Common myeloid progenitor, CD34-positive (primary cell): ENCODE measurements around the gene GRPEL2.
A peak's percentile ranks its signal among the peaks of the same experiment; 100 is the strongest.

Experiments
- CTCF ChIA-PET: fragments of 350-600 bp; sonication (Branson Sonifier 250); formaldehyde crosslinking; loops from one replicate; lab custom pipeline; 2021; ENCODE audit warnings: antibody characterized with exemption; lab: Charles Lee
- POLR2A ChIA-PET: fragments of 350-600 bp; sonication (Branson Sonifier 250); formaldehyde crosslinking; loops from one replicate; lab custom pipeline; 2021; ENCODE audit warnings: antibody characterized with exemption; lab: Charles Lee
- DNase-seq, 3 donors: peaks; one replicate each; pipeline versions ENCODE4 v3.0.0 to v3.0.0-alpha.2; 2013
- H3K27ac ChIP-seq, 2 experiments: 1 replicate in 1 of 2; 2 replicates in 1 of 2; pipeline ENCODE4 v1.7.0; 2013; ENCODE audit warnings: inconsistent platforms in 2 of 2, low read length in 2 of 2, mild to moderate bottlenecking in 2 of 2, low read depth in 1 of 2, moderate library complexity in 1 of 2; ENCODE audit not compliant: severe bottlenecking in 2 of 2, insufficient read depth in 1 of 2, poor library complexity in 1 of 2
- H3K27me3 ChIP-seq, 5 experiments: replicated peaks in 2 of 5; 1 replicate in 3 of 5; 2 replicates in 2 of 5; pipeline versions ENCODE4 v1.6.1 to v1.7.0; 2013; ENCODE audit warnings: low read length in 4 of 5, mild to moderate bottlenecking in 2 of 5, moderate library complexity in 2 of 5, inconsistent platforms in 1 of 5; ENCODE audit not compliant: insufficient read depth in 5 of 5, control insufficient read depth in 4 of 5
- H3K36me3 ChIP-seq, 4 experiments: 1 replicate in 2 of 4; 2 replicates in 2 of 4; pipeline versions ENCODE4 v1.6.1 to v1.7.0; 2013; ENCODE audit warnings: low read length in 3 of 4, control low read depth in 1 of 4, mild to moderate bottlenecking in 1 of 4; ENCODE audit not compliant: control insufficient read depth in 4 of 4, insufficient read depth in 4 of 4
- H3K4me1 ChIP-seq, 4 experiments: 1 replicate in 3 of 4; 2 replicates in 1 of 4; pipeline versions ENCODE4 v1.6.1 to v1.7.1; 2013; ENCODE audit warnings: low read length in 3 of 4, mild to moderate bottlenecking in 3 of 4, control low read depth in 1 of 4, inconsistent platforms in 1 of 4, moderate library complexity in 1 of 4; ENCODE audit not compliant: control insufficient read depth in 4 of 4, insufficient read depth in 4 of 4; ENCODE audit errors: control extremely low read depth in 1 of 4
- H3K4me3 ChIP-seq, 7 experiments: 1 replicate in 4 of 7; 2 replicates in 3 of 7; pipeline versions ENCODE4 v1.5.1 to v1.7.0; 2013; ENCODE audit warnings: mild to moderate bottlenecking in 7 of 7, low read length in 6 of 7, moderate library complexity in 6 of 7, inconsistent platforms in 2 of 7, low read depth in 2 of 7, control low read depth in 1 of 7; ENCODE audit not compliant: insufficient read depth in 4 of 7, control insufficient read depth in 1 of 7; ENCODE audit errors: extremely low read depth in 1 of 7
- H3K9me3 ChIP-seq, 5 experiments: 1 replicate in 4 of 5; 2 replicates in 1 of 5; pipeline versions ENCODE4 v1.6.1 to v1.7.1; 2013; ENCODE audit warnings: low read length in 4 of 5, mild to moderate bottlenecking in 2 of 5, inconsistent platforms in 1 of 5, low read depth in 1 of 5, moderate library complexity in 1 of 5; ENCODE audit not compliant: control insufficient read depth in 4 of 5, insufficient read depth in 2 of 5; ENCODE audit errors: control extremely low read depth in 1 of 5
- whole genome bisulfite sequencing: methylation state at CpG from one replicate; pipeline ENCODE4 v1.1.5; 2013; ENCODE audit not compliant: insufficient coverage; 5-methylcytosine and 5-hydroxymethylcytosine counted together

GRPEL2 gene

GRCh38 chr5:149319174-149319573 is 26.1 kb upstream of the GRPEL2 start:
- CTCF ChIA-PET, result interaction anchor here (0.9 to 10.7 kb wide), 14 partner anchors 9 to 246 kb away, joined by 3 to 82 read pairs (median 6); partner anchors contain the start of genes IL17B and PCYOX1L
- DNase-seq, result no peak
- peaks cover 0 to 13% (median 6%) of the 10 kb centered on the region in 4 experiments for H3K4me1 ChIP-seq
- no peaks in the 10 kb centered on the region for H3K27me3 ChIP-seq
- 100% methylated on average over 3 of the region's 3 CpGs for WGBS
- POLR2A ChIA-PET, result no interaction called here
- no peak overlapping the region for H3K27ac ChIP-seq
- H3K4me3 ChIP-seq, result no peak overlapping the region
- H3K36me3 ChIP-seq, result no peaks in the 10 kb centered on the region
- H3K9me3 ChIP-seq, result no peaks in the 10 kb centered on the region

DNA sequence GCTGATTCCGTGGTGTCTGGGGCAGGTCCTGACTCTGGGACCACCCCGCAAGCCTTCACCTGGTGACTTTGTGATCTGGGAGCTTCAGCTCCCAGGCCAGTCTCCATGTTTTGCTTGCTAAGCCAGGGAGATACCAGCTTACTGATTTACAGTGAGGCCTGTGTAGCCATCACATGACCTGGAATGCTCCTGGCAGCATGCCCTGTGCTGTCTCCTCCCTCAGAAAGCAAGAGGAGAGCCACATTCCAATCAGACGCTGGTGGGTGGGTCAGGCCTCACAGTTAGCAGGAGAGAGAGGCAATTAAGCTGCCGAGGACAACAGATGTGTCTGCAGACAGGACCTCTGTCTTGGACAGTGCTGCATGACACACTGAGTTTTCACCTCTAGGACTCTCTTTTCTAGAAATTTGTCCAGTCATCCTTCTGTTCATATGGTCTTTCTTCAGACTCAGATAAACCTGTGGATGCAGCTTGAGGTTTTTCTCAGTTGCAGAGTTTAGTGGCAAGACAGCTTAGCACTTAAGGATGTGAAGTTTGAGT is 24.4 kb upstream of the GRPEL2 start:
- Histone ChIP-seq H3K4me3 (no peak overlapping the region), H3K4me1 (peaks cover 0 to 13% (median 6%) of the 10 kb centered on the region in 4 experiments), H3K27me3 (no peaks in the 10 kb centered on the region), H3K36me3 (no peaks in the 10 kb centered on the region), H3K27ac (peak overlapping the region in 1 of 2 experiments; percentile 39), H3K9me3 (no peaks in the 10 kb centered on the region)
- 48% methylated on average over 4 of the region's 4 CpGs for WGBS
- ChIA-PET POLR2A (no interaction called here), CTCF (interaction anchor here (1.0 to 10.7 kb wide), 13 partner anchors 9 to 120 kb away, joined by 3 to 82 read pairs (median 6); partner anchors contain the start of genes IL17B and PCYOX1L)
- DNase-seq, result peak in 2 of 3 donors; percentile 89 to 92

- POLR2A ChIA-PET, result interaction anchor here (0.7 kb wide), 1 partner anchor 650 kb away, joined by 4 read pairs; no protein-coding TSS in a partner anchor
Observed at GRCh38 chr5:149322518-149322917, 22.8 kb upstream of the GRPEL2 start.

DNA sequence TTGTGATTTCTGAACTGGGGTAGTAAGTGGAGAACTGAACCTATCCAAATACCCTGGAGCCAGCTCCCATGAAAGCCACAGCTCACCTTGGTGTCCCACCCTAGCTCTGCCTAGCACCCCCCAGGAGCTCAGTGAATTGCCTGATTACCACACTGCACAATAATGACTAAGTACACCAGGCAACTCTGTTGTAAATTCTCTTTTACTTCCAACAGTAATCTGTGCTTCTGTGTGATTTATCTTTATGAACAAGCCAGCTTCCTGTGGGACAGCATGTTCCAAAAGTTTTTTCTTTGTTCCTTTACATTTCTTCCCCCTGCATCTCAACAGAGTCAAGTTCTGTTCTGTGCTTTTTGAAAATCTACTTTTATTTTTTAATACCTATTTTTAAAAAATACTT is 22.1 kb upstream of the GRPEL2 start:
- H3K36me3 ChIP-seq, result no peaks in the 10 kb centered on the region
- H3K4me3 ChIP-seq, result no peak overlapping the region
- peaks cover 0 to 13% (median 6%) of the 10 kb centered on the region in 4 experiments for H3K4me1 ChIP-seq
- no peak overlapping the region for H3K27ac ChIP-seq
- H3K9me3 ChIP-seq, result peaks cover 0 to 2% (median 0%) of the 10 kb centered on the region in 5 experiments
- no peak for DNase-seq
- ChIA-PET POLR2A (no interaction called here), CTCF (interaction anchor here (0.8 to 2.7 kb wide), 8 partner anchors 20 to 241 kb away, joined by 3 to 8 read pairs (median 4); partner anchors contain the start of gene PCYOX1L)
- H3K27me3 ChIP-seq, result no peaks in the 10 kb centered on the region

More at GRCh38 chr5:149322518-149322917, 22.8 kb upstream of the GRPEL2 start:
- H3K27ac ChIP-seq, result no peak overlapping the region
- DNase-seq, result no peak
- H3K27me3 ChIP-seq, result no peaks in the 10 kb centered on the region
- no peak overlapping the region for H3K4me3 ChIP-seq
- H3K9me3 ChIP-seq, result peaks cover 0 to 2% (median 0%) of the 10 kb centered on the region in 5 experiments
- peaks cover 0 to 13% (median 6%) of the 10 kb centered on the region in 4 experiments for H3K4me1 ChIP-seq
- no peaks in the 10 kb centered on the region for H3K36me3 ChIP-seq
- 98% methylated on average over 12 of the region's 12 CpGs for WGBS
- CTCF ChIA-PET, result interaction anchor here (1.0 to 2.7 kb wide), 7 partner anchors 10 to 242 kb away, joined by 3 to 10 read pairs (median 4); partner anchors contain the start of gene PCYOX1L

DNA sequence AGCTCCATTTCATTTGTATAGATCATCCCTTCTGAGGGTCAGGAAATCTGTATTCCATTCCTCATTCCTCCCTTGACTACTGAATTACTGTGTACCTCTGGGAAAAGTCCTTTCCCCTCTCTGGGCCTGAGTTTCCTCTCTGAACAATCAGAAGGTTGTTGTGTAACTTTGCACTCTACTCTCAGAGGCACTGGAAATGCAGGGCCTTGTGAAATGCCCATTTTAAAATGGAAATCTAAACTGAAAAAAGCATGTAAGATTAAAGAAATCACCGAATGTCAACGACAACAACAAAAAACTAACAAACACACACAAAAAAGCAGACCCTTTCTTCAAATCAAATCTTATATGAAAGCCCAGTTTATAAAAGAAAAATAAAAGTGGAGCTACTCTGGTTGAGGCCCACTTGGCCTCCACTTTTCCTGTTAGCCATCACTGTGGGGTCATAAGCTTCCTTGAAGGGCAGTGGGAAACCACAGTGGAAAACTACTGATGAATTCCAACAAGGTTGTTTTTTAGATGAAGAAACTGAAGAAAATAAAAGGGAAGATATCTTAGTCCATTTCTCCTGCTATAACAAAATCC is 21.6 kb upstream of the GRPEL2 start:
- POLR2A ChIA-PET, result no interaction called here
- H3K27ac ChIP-seq, result no peak overlapping the region
- no CpG with 5 or more reads among the region's 2 CpGs for WGBS

GRCh38 chr5:149324641-149325040 is 20.7 kb upstream of the GRPEL2 start:
- POLR2A ChIA-PET, result no interaction called here
- H3K36me3 ChIP-seq, result no peaks in the 10 kb centered on the region
- H3K27ac ChIP-seq, result no peak overlapping the region
- no peak for DNase-seq
- H3K9me3 ChIP-seq, result peaks cover 0 to 2% (median 0%) of the 10 kb centered on the region in 5 experiments
- CTCF ChIA-PET, result interaction anchor here (1.5 to 2.7 kb wide), 6 partner anchors 8 to 51 kb away, joined by 3 to 8 read pairs (median 4); partner anchors contain the start of gene GRPEL2
- 89% methylated on average over 2 of the region's 2 CpGs for WGBS
- H3K4me3 ChIP-seq, result no peak overlapping the region
- no peaks in the 10 kb centered on the region for H3K27me3 ChIP-seq
- peaks cover 0 to 13% (median 6%) of the 10 kb centered on the region in 4 experiments for H3K4me1 ChIP-seq

More for the DNA sequence above, 21.6 kb upstream of the GRPEL2 start:
- no peak for DNase-seq
- no peaks in the 10 kb centered on the region for H3K36me3 ChIP-seq
- no peaks in the 10 kb centered on the region for H3K27me3 ChIP-seq
- peaks cover 0 to 2% (median 0%) of the 10 kb centered on the region in 5 experiments for H3K9me3 ChIP-seq
- CTCF ChIA-PET, result interaction anchor here (0.8 to 2.7 kb wide), 7 partner anchors 34 to 241 kb away, joined by 3 to 8 read pairs (median 4); partner anchors contain the start of gene PCYOX1L
- no peak overlapping the region for H3K4me3 ChIP-seq
- peaks cover 0 to 13% (median 6%) of the 10 kb centered on the region in 4 experiments for H3K4me1 ChIP-seq
